GM12878 (cell line): ENCODE results near the gene SFXN5. TPM values are rescaled to one million over a fixed set of nuclear protein-coding genes. Genes with fewer than 3 reads are reported as not detected.

Experiments
- ATAC-seq: fragments of 200-7000 bp; cut with Tn5 transposase; 3 replicates; pipeline ENCODE4 v1.9.1; 2020; ENCODE audit warnings: mild to moderate bottlenecking, moderate library complexity
- BruUV-seq: library from RNA; stranded (reverse); fragments of 400-500 nt; replicated peaks from 2 replicates; lab custom pipeline; 2021; lab: Mats Ljungman, UMichigan
- CTCF ChIA-PET: fragments of 300-600 bp; sonication (Branson Sonifier 250); formaldehyde crosslinking; extraction: SDS; loops from one replicate; lab custom pipeline; 2021; ENCODE audit warnings: inconsistent platforms; lab: Yijun Ruan, JAX
- POLR2A ChIA-PET: fragments of 350-600 bp; formaldehyde crosslinking; extraction: SDS; loops from one replicate; lab custom pipeline; 2021; ENCODE audit warnings: inconsistent platforms; lab: Charles Lee
- RAD21 ChIA-PET: fragments of 300-600 bp; sonication (Branson Sonifier 250); formaldehyde crosslinking; loops from one replicate; lab custom pipeline; 2023; ENCODE audit warnings: antibody characterized with exemption; ENCODE audit not compliant: unreplicated experiment; lab: Charles Lee
- SMC1A ChIA-PET: fragments of 300-600 bp; sonication (Branson Sonifier 250); formaldehyde crosslinking; loops from one replicate; lab custom pipeline; 2023; ENCODE audit not compliant: unreplicated experiment, uncharacterized antibody; lab: Charles Lee
- DNase-seq: peaks from one replicate; pipeline ENCODE4 v3.0.0-alpha.2; 2011; ENCODE audit warnings: low read depth, low spot score
- FAIRE-seq: peaks from 3 replicates; lab custom pipeline; 2011; peaks lifted over from hg19 to GRCh38; lab: Jason Lieb, UNC
- H2AFZ ChIP-seq: 2 replicates; pipeline ENCODE4 v1.6.0; 2011; ENCODE audit warnings: low read depth, low read length, control low read depth; ENCODE audit not compliant: control insufficient read depth
- H3K27ac ChIP-seq: 2 replicates; pipeline ENCODE4 v1.5.1; 2011; ENCODE audit warnings: control low read depth; ENCODE audit not compliant: control insufficient read depth, insufficient read depth
- H3K27me3 ChIP-seq, 2 experiments: replicated peaks in 1 of 2; 2 replicates each; pipeline versions ENCODE4 v1.6.0 to v1.6.1; 2011; ENCODE audit warnings: low read length in 1 of 2; ENCODE audit not compliant: control insufficient read depth in 2 of 2, insufficient read depth in 2 of 2
- H3K36me3 ChIP-seq, 2 experiments: 2 replicates each; pipeline ENCODE4 v1.5.1; 2011; ENCODE audit warnings: low read length in 1 of 2; ENCODE audit not compliant: control insufficient read depth in 2 of 2, insufficient read depth in 2 of 2
- H3K4me1 ChIP-seq: 2 replicates; pipeline ENCODE4 v1.6.1; 2011; ENCODE audit warnings: mild to moderate bottlenecking, low read length, moderate library complexity, mixed read lengths; ENCODE audit not compliant: control insufficient read depth, insufficient read depth
- H3K4me2 ChIP-seq: 2 replicates; pipeline ENCODE4 v1.6.0; 2011; ENCODE audit warnings: control low read depth; ENCODE audit not compliant: control insufficient read depth, insufficient read depth
- H3K4me3 ChIP-seq: fragments of 200-600 bp; sonication (generic); 2 replicates; pipeline ENCODE4 v1.5.1; 2016
- H3K79me2 ChIP-seq: 2 replicates; pipeline ENCODE4 v1.6.0; 2011; ENCODE audit warnings: low read length; ENCODE audit not compliant: control insufficient read depth, insufficient read depth
- H3K9ac ChIP-seq: 2 replicates; pipeline ENCODE4 v1.8.0; 2011; ENCODE audit warnings: low read length, control low read depth, mixed read lengths; ENCODE audit not compliant: control insufficient read depth, insufficient read depth
- H3K9me3 ChIP-seq: replicated peaks from 3 replicates; pipeline ENCODE4 v1.5.1; 2011; ENCODE audit warnings: mild to moderate bottlenecking, low read length; ENCODE audit not compliant: control insufficient read depth, insufficient read depth
- H4K20me1 ChIP-seq: 2 replicates; pipeline ENCODE4 v1.6.0; 2011; ENCODE audit not compliant: control insufficient read depth, insufficient read depth
- ETV6 ChIP-seq, 2 experiments: fragments of 450-650 bp in 1 of 2; IDR thresholded peaks in 1 of 2; conservative IDR thresholded peaks in 1 of 2; 2 replicates each; pipeline ENCODE4 v1.6.1; 2014; ENCODE audit warnings: antibody characterized with exemption in 1 of 2, borderline replicate concordance in 1 of 2, low read depth in 1 of 2, mild to moderate bottlenecking in 1 of 2, moderate library complexity in 1 of 2
- MXI1 ChIP-seq: fragments of 150-350 bp; IDR thresholded peaks from 2 replicates; pipeline ENCODE4 v1.6.1; 2011; ENCODE audit warnings: low read depth, mild to moderate bottlenecking, inconsistent platforms, low read length, improper control_type of control experiment
- MYC ChIP-seq: IDR thresholded peaks from 2 replicates; pipeline ENCODE4 v1.6.1; 2011; ENCODE audit warnings: mild to moderate bottlenecking, low read length, moderate library complexity, inconsistent platforms; ENCODE audit not compliant: insufficient read depth, insufficient replicate concordance, insufficient read length, severe bottlenecking
- NFXL1 ChIP-seq: fragments of 450-650 bp; IDR thresholded peaks from 2 replicates; pipeline ENCODE4 v1.6.1; 2017; ENCODE audit warnings: antibody characterized with exemption, mild to moderate bottlenecking, borderline replicate concordance
- PML ChIP-seq: IDR thresholded peaks from 2 replicates; pipeline ENCODE4 v1.6.1; 2012; ENCODE audit warnings: low read length, inconsistent platforms
- RB1 ChIP-seq: fragments of 450-650 bp; formaldehyde crosslinking; IDR thresholded peaks from 2 replicates; pipeline ENCODE4 v1.6.1; 2017; ENCODE audit warnings: mild to moderate bottlenecking, borderline replicate concordance
- SMAD1 ChIP-seq: fragments of 450-650 bp; IDR thresholded peaks from 2 replicates; pipeline ENCODE4 v1.6.1; 2018; ENCODE audit warnings: mild to moderate bottlenecking, low read depth; ENCODE audit not compliant: partially characterized antibody
- TARDBP ChIP-seq: IDR thresholded peaks from 2 replicates; pipeline ENCODE4 v1.6.1; 2016; ENCODE audit warnings: borderline replicate concordance
- USF1 ChIP-seq: IDR thresholded peaks from 2 replicates; pipeline ENCODE4 v1.6.1; 2011; ENCODE audit warnings: borderline replicate concordance, low read depth, mild to moderate bottlenecking, moderate library complexity, mixed read lengths, low read length; ENCODE audit not compliant: insufficient read depth; ENCODE audit errors: extremely low read length
- ZNF24 ChIP-seq: fragments of 450-650 bp; IDR thresholded peaks from 2 replicates; pipeline ENCODE4 v1.6.1; 2017; ENCODE audit warnings: antibody characterized with exemption, mild to moderate bottlenecking
- ZNF384 ChIP-seq: IDR thresholded peaks from 2 replicates; pipeline ENCODE4 v1.6.1; 2012; ENCODE audit warnings: low read depth, mild to moderate bottlenecking, low read length, improper control_type of control experiment, borderline replicate concordance
- WGBS: methylation state at CpG from one replicate; pipeline ENCODE4 v1.1.6; 2016; ENCODE audit warnings: low lambda C conversion rate; ENCODE audit not compliant: insufficient replicate concordance, insufficient coverage; ENCODE audit errors: missing lambda C conversion rate; 5-methylcytosine and 5-hydroxymethylcytosine counted together
- in situ Hi-C: fragments of 300-500 bp; cut with MboI; formaldehyde crosslinking; loops from 9 replicates; pipeline ENCODE4 v1.14.3; 2018; ENCODE audit warnings: mixed read lengths
- intact Hi-C: fragments of 100-400 bp; cut with micrococcal nuclease; formaldehyde crosslinking; loops from one replicate; pipeline ENCODE4 v1.14.2; 2022; ENCODE audit not compliant: unreplicated experiment
- polyA plus RNA-seq, 11 experiments: library from polyadenylated mRNA; depleted of rRNA in 4 of 11; unstranded in 6 of 11; stranded (reverse) in 5 of 11; fragments of >200 nt; fragmentation: Nextera tagmentation in 4 of 11; fragmentation: Illumina TruSeq in 1 of 11; extraction: Ambion mirVana in 4 of 11; extraction: Trizol in 1 of 11; gene quantifications; 1 replicate in 1 of 11; 2 replicates in 10 of 11; pipeline versions ENCODE4 v1.2.1 to v1.2.3, GENCODE V29; 2011 to 2016; ENCODE audit warnings: inconsistent platforms in 2 of 11, missing spikeins in 2 of 11, low read depth in 1 of 11
- total RNA-seq, 4 experiments: library from RNA; depleted of rRNA in 3 of 4; stranded (reverse); fragments of >200 nt in 3 of 4; fragmentation: Illumina TruSeq in 1 of 4; extraction: Trizol in 1 of 4; gene quantifications; 2 replicates each; pipeline versions ENCODE4 v1.2.1 to v1.2.3, GENCODE V29; 2013 to 2021

SFXN5 gene
- total and polyA plus RNA-seq, 10 of the 15 experiments (the other 5 are each of a cell fraction or from before 2014, with no cell fraction given): 3.3 to 15.9 (median 11.2) TPM

- H3K4me3 ChIP-seq: no peak overlapping the region
- H4K20me1 ChIP-seq: no peaks in the 10 kb centered on the region
- H3K4me2 ChIP-seq: no peak overlapping the region
- POLR2A ChIA-PET: no interaction called here
- no peaks in the 10 kb centered on the region for H3K36me3 ChIP-seq
- TF ChIP-seq USF1 (no peak), ETV6 (conservative IDR thresholded peaks at IDR 0.05 in 1 of 2, IDR thresholded peaks at IDR 0.05 in 1 of 2; ENCODE audit: borderline replicate concordance in 1 of 2, low read depth in 1 of 2) (no peak), ZNF384 (no peak), ZNF24 (no peak), MYC (no peak), RB1 (no peak), NFXL1 (no peak), MXI1 (no peak), SMAD1 (no peak), PML (no peak), TARDBP (no peak)
- in situ Hi-C loops (no loop called here), intact Hi-C loops (no loop called here)
- ATAC-seq (no peak), DNase-seq (no peak), FAIRE-seq (no peak)
- 74% methylated on average over 8 of the region's 8 CpGs for WGBS
- no peaks in the 10 kb centered on the region for H3K9me3 ChIP-seq
- H3K27ac ChIP-seq: no peak overlapping the region
- no peak overlapping the region for H3K9ac ChIP-seq
- RAD21 ChIA-PET: no interaction called here
- H3K4me1 ChIP-seq: no peaks in the 10 kb centered on the region
- H3K27me3 ChIP-seq: no peaks in the 10 kb centered on the region
- SMC1A ChIA-PET: no interaction called here
- H2AFZ ChIP-seq: no peak overlapping the region
- H3K79me2 ChIP-seq: no peaks in the 10 kb centered on the region
- no TSS peak for BruUV-seq
- CTCF ChIA-PET: no interaction called here
Measured at GRCh38 chr2:73021371-73022010, 50.0 kb downstream of the SFXN5 start.
